ENCODE results near the gene PLEKHG5.

DNA sequence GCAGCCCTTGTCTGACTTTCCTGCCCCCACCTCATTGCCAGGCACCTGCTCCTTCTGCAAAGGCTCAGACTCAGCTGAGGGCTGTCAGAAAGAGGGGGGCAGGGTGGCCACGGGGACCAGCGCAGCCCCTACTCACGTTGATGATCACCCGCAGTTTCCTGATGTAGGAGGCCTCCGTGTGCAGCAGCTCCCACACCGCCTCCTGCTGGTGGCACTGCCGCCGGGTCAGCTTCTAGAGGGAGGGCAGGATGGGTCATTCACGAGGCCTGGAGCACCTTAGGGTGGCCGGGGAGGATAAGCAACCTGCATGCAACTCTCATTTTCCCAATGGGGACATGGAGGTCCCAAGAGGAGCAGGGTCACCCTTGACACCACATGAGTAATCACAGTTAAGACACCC, 19.1 kb downstream of the PLEKHG5 start:
- TF ChIP-seq, protein P1, sequence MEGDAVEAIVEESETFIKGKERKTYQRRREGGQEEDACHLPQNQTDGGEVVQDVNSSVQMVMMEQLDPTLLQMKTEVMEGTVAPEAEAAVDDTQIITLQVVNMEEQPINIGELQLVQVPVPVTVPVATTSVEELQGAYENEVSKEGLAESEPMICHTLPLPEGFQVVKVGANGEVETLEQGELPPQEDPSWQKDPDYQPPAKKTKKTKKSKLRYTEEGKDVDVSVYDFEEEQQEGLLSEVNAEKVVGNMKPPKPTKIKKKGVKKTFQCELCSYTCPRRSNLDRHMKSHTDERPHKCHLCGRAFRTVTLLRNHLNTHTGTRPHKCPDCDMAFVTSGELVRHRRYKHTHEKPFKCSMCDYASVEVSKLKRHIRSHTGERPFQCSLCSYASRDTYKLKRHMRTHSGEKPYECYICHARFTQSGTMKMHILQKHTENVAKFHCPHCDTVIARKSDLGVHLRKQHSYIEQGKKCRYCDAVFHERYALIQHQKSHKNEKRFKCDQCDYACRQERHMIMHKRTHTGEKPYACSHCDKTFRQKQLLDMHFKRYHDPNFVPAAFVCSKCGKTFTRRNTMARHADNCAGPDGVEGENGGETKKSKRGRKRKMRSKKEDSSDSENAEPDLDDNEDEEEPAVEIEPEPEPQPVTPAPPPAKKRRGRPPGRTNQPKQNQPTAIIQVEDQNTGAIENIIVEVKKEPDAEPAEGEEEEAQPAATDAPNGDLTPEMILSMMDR (conservative IDR thresholded peaks at IDR 0.05; ENCODE audit: low read depth, low read length): peak; percentile 84
- no peak for TF ChIP-seq EZH2phosphoT487 (IDR thresholded peaks at IDR 0.05; ENCODE audit: borderline replicate concordance, low read length)
- no peak for TF ChIP-seq EZH2 (IDR thresholded peaks at IDR 0.05; ENCODE audit: low read length, unreplicated experiment)

All from PC-3 (cell line).